ENCODE results near the gene CNTROB. TPM values are rescaled to one million over a fixed set of nuclear protein-coding genes. Genes with fewer than 3 reads are reported as not detected.

Gene CNTROB
- total RNA-seq, 1 experiment from 2014 or later = 27.5 TPM

- TF ChIP-seq CTCF (conservative IDR thresholded peaks at IDR 0.05; ENCODE audit: low read depth, low read length) (no peak), EZH2 (IDR thresholded peaks at IDR 0.05; ENCODE audit: low read length, unreplicated experiment) (no peak), EZH2phosphoT487 (IDR thresholded peaks at IDR 0.05; ENCODE audit: borderline replicate concordance, low read length) (no peak)
Observed at GRCh38 chr17:7993972-7994589, 62.1 kb downstream of the CNTROB start.

GRCh38 chr17:7995724-7996123 lies 63.7 kb downstream of the CNTROB start:
- no peak overlapping the region for H2AFZ ChIP-seq (ENCODE audit: low read length)

More at GRCh38 chr17:7993972-7994589, 62.1 kb downstream of the CNTROB start:
- H3K9me2 ChIP-seq (replicated peaks; ENCODE audit: low read length) = no peaks in the 10 kb centered on the region
- no peak overlapping the region for H2AFZ ChIP-seq (ENCODE audit: low read length)
- H3K9ac ChIP-seq (ENCODE audit: low read length) = no peak overlapping the region
- H3K27me3 ChIP-seq (ENCODE audit: low read length) = no peaks in the 10 kb centered on the region
- DNase-seq (no peak), ATAC-seq (no peak)
- no peaks in the 10 kb centered on the region for H4K20me1 ChIP-seq (ENCODE audit: low read length)
- H3K27ac ChIP-seq (ENCODE audit: low read length) = no peak overlapping the region
- no peaks in the 10 kb centered on the region for H3K36me3 ChIP-seq (ENCODE audit: low read depth, low read length)
- H3F3A ChIP-seq (ENCODE audit: low read length, unreplicated experiment) = no peaks in the 10 kb centered on the region
- H3K4me2 ChIP-seq (ENCODE audit: low read length) = no peak overlapping the region
- intact Hi-C loops (cut with micrococcal nuclease) = no loop called here
- no peaks in the 10 kb centered on the region for H3K9me3 ChIP-seq (ENCODE audit: low read length)
- BruUV-seq (replicated peaks) = no TSS peak
- CTCF ChIA-PET = no interaction called here
- peaks cover 7% of the 10 kb centered on the region; the same call in 1 of the 2 replicates for H3K4me1 ChIP-seq (ENCODE audit: insufficient read depth, low read length)
- no peak overlapping the region for H3K4me3 ChIP-seq (ENCODE audit: low read length)
- H3K79me2 ChIP-seq (ENCODE audit: low read length) = no peaks in the 10 kb centered on the region
- POLR2A ChIA-PET (ENCODE audit: unreplicated experiment) = no interaction called here

More at GRCh38 chr17:7995724-7996123, 63.7 kb downstream of the CNTROB start:
- no peak for TF ChIP-seq CTCF (conservative IDR thresholded peaks at IDR 0.05; ENCODE audit: low read depth, low read length)
- TF ChIP-seq EZH2phosphoT487 (IDR thresholded peaks at IDR 0.05; ENCODE audit: borderline replicate concordance, low read length) = no peak
- TF ChIP-seq EZH2 (IDR thresholded peaks at IDR 0.05; ENCODE audit: low read length, unreplicated experiment) = no peak
- Histone ChIP-seq H3K9me2 (replicated peaks; ENCODE audit: low read length) (no peaks in the 10 kb centered on the region), H4K20me1 (ENCODE audit: low read length) (no peaks in the 10 kb centered on the region), H3K4me2 (ENCODE audit: low read length) (no peak overlapping the region), H3K79me2 (ENCODE audit: low read length) (no peaks in the 10 kb centered on the region), H3K36me3 (ENCODE audit: low read depth, low read length) (no peaks in the 10 kb centered on the region), H3K27me3 (ENCODE audit: low read length) (no peaks in the 10 kb centered on the region), H3F3A (ENCODE audit: low read length, unreplicated experiment) (no peaks in the 10 kb centered on the region), H3K9ac (ENCODE audit: low read length) (no peak overlapping the region), H3K27ac (ENCODE audit: low read length) (no peak overlapping the region), H3K4me1 (ENCODE audit: insufficient read depth, low read length) (peaks cover 7% of the 10 kb centered on the region; the same call in 1 of the 2 replicates), H3K4me3 (ENCODE audit: low read length) (no peak overlapping the region), H3K9me3 (ENCODE audit: low read length) (no peaks in the 10 kb centered on the region)
- intact Hi-C loops (cut with micrococcal nuclease) = no loop called here
- DNase-seq (no peak), ATAC-seq (no peak)
- BruUV-seq (replicated peaks) = no TSS peak
- ChIA-PET POLR2A (ENCODE audit: unreplicated experiment) (no interaction called here), CTCF (interaction anchor here (0.8 kb wide), 1 partner anchor 13 kb away, joined by 3 read pairs; no protein-coding TSS in a partner anchor)

Data from PC-3 (cell line).